Body of pancreas (tissue), 4 donors: ENCODE data around the gene GTF2B.

Experiments
- POLR2A ChIP-seq, 3 donors: fragments of 450-650 bp; IDR thresholded peaks; one replicate each; pipeline ENCODE4 v1.6.1; 2016; ENCODE audit warnings: antibody characterized with exemption in 3 of 3, mild to moderate bottlenecking in 2 of 3
- TF ChIP-seq, protein P1 (sequence below), 7 experiments: fragments of 450-650 bp in 4 of 7; fragments of 200-600 bp in 3 of 7; sonication (generic) in 3 of 7; IDR thresholded peaks; one replicate each; pipeline ENCODE4 v1.5.1; 2016 to 2019; ENCODE audit warnings: antibody characterized with exemption in 7 of 7

DNA sequence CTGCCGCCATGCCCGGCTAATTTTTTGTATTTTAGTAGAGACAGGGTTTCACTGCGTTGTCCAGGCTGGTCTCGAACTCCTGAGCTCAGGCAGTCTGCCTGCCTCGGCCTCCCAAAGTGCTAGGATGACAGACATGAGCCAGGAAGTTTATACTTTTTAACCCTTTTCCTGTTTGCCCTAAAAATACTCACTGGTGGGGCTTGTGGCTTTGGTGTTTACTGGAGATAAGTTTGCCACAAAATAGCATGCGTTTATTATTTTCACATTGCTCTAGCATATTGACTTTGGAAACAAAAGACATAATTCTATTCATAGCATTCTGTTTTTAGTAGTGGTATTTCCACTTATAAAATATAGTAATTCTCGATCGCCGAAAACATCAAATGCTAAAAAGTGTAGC, 19.8 kb upstream of the GTF2B start:
- TF ChIP-seq, protein P1, sequence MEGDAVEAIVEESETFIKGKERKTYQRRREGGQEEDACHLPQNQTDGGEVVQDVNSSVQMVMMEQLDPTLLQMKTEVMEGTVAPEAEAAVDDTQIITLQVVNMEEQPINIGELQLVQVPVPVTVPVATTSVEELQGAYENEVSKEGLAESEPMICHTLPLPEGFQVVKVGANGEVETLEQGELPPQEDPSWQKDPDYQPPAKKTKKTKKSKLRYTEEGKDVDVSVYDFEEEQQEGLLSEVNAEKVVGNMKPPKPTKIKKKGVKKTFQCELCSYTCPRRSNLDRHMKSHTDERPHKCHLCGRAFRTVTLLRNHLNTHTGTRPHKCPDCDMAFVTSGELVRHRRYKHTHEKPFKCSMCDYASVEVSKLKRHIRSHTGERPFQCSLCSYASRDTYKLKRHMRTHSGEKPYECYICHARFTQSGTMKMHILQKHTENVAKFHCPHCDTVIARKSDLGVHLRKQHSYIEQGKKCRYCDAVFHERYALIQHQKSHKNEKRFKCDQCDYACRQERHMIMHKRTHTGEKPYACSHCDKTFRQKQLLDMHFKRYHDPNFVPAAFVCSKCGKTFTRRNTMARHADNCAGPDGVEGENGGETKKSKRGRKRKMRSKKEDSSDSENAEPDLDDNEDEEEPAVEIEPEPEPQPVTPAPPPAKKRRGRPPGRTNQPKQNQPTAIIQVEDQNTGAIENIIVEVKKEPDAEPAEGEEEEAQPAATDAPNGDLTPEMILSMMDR (IDR thresholded peaks at IDR 0.05), result no peak
- TF ChIP-seq POLR2A (IDR thresholded peaks at IDR 0.05), result no peak
